Keratinocyte (primary cell): ENCODE results near the gene RPL32. TPM values are rescaled to one million over a fixed set of nuclear protein-coding genes. Genes with fewer than 3 reads are reported as not detected.
"Not testable (repeated sequence)": the region's sequence is repeated elsewhere in the genome, so short reads cannot be mapped to it uniquely, and the experiment has no call there.

ENCODE experiments used
- DNase-seq: peaks from one replicate; pipeline ENCODE4 v3.0.0-alpha.2; 2011; ENCODE audit warnings: low read depth, missing footprints, low spot score
- FAIRE-seq: peaks from 2 replicates; lab custom pipeline; 2011; peaks lifted over from hg19 to GRCh38; lab: Jason Lieb, UNC
- H2AFZ ChIP-seq: 2 replicates; pipeline ENCODE4 v1.6.0; 2012; ENCODE audit warnings: low read length, control low read depth, inconsistent platforms; ENCODE audit not compliant: control insufficient read depth
- H3K27ac ChIP-seq: 2 replicates; pipeline ENCODE4 v1.5.1; 2011; ENCODE audit warnings: low read length; ENCODE audit not compliant: control insufficient read depth, insufficient read depth
- H3K27me3 ChIP-seq: 3 replicates; pipeline ENCODE4 v1.6.0; 2011; ENCODE audit warnings: low read length; ENCODE audit not compliant: control insufficient read depth, insufficient read depth; ENCODE audit errors: extremely low read depth
- H3K36me3 ChIP-seq, 2 experiments: 2 replicates in 1 of 2; 3 replicates in 1 of 2; pipeline ENCODE4 v1.5.1; 2011; ENCODE audit warnings: low read length in 2 of 2, mild to moderate bottlenecking in 1 of 2; ENCODE audit not compliant: control insufficient read depth in 2 of 2, insufficient read depth in 2 of 2; ENCODE audit errors: extremely low read depth in 1 of 2
- H3K4me1 ChIP-seq: 3 replicates; pipeline ENCODE4 v1.5.1; 2011; ENCODE audit warnings: low read length; ENCODE audit not compliant: control insufficient read depth, insufficient read depth; ENCODE audit errors: extremely low read depth
- H3K4me2 ChIP-seq: 3 replicates; pipeline ENCODE4 v1.6.0; 2011; ENCODE audit warnings: low read depth, low read length; ENCODE audit not compliant: control insufficient read depth, insufficient read depth; ENCODE audit errors: extremely low read depth
- H3K4me3 ChIP-seq, 3 experiments: fragments of 200-600 bp in 1 of 3; sonication (generic) in 1 of 3; 2 replicates in 2 of 3; 3 replicates in 1 of 3; pipeline ENCODE4 v1.5.1; 2011 to 2016; ENCODE audit warnings: low read length in 3 of 3, mild to moderate bottlenecking in 3 of 3, control low read depth in 2 of 3, inconsistent platforms in 1 of 3, low read depth in 1 of 3, mixed read lengths in 1 of 3, mixed run types in 1 of 3, moderate library complexity in 1 of 3; ENCODE audit not compliant: control insufficient read depth in 2 of 3, insufficient read depth in 2 of 3; ENCODE audit errors: extremely low read depth in 1 of 3
- H3K79me2 ChIP-seq: 2 replicates; pipeline ENCODE4 v1.6.0; 2012; ENCODE audit warnings: low read length; ENCODE audit not compliant: control insufficient read depth, insufficient read depth
- H3K9ac ChIP-seq: 3 replicates; pipeline ENCODE4 v1.6.0; 2011; ENCODE audit warnings: low read length; ENCODE audit not compliant: control insufficient read depth, insufficient read depth; ENCODE audit errors: extremely low read depth
- H3K9me1 ChIP-seq: 3 replicates; pipeline ENCODE4 v1.6.0; 2011; ENCODE audit warnings: low read length; ENCODE audit not compliant: control insufficient read depth, insufficient read depth; ENCODE audit errors: extremely low read depth
- H3K9me3 ChIP-seq: 2 replicates; pipeline ENCODE4 v1.5.1; 2012; ENCODE audit warnings: low read depth, low read length; ENCODE audit not compliant: control insufficient read depth
- H4K20me1 ChIP-seq: 3 replicates; pipeline ENCODE4 v1.6.0; 2011; ENCODE audit warnings: low read length; ENCODE audit not compliant: control insufficient read depth, insufficient read depth; ENCODE audit errors: extremely low read depth
- CTCF ChIP-seq, 3 experiments: IDR thresholded peaks in 1 of 3; conservative IDR thresholded peaks in 1 of 3; optimal IDR thresholded peaks in 1 of 3; 2 replicates in 2 of 3; 3 replicates in 1 of 3; pipeline versions ENCODE3 to v1.5.1; 2011; ENCODE audit warnings: low read length in 3 of 3, mild to moderate bottlenecking in 3 of 3, moderate library complexity in 2 of 3, control low read depth in 1 of 3, inconsistent platforms in 1 of 3; ENCODE audit not compliant: insufficient read depth in 2 of 3; ENCODE audit errors: extremely low read depth in 1 of 3
- EZH2 ChIP-seq: IDR thresholded peaks from one replicate; pipeline ENCODE4 v1.6.1; 2012; ENCODE audit warnings: inconsistent platforms, mild to moderate bottlenecking, low read length, moderate library complexity
- dilution Hi-C: fragments of 300-500 bp; cut with MboI; formaldehyde crosslinking; loops from one replicate; pipeline ENCODE4 v1.7.0; 2020; ENCODE audit warnings: low sequenced_read_pairs; ENCODE audit not compliant: extremely low pct_ligation_motif_present
- polyA plus RNA-seq, 5 experiments: library from polyadenylated mRNA; depleted of rRNA in 3 of 5; stranded (reverse) in 3 of 5; stranded (forward) in 1 of 5; unstranded in 1 of 5; fragments of >200 nt; gene quantifications; 1 replicate in 1 of 5; 2 replicates in 3 of 5; 3 replicates in 1 of 5; pipeline versions ENCODE4 v1.2.1 to v1.2.3, GENCODE V29; 2011 to 2012; ENCODE audit warnings: missing spikeins in 2 of 5, low read depth in 1 of 5, low replicate concordance in 1 of 5

The RPL32 gene
- polyA plus RNA-seq, 1 donor (not counting 4 experiments of a cell fraction or from before 2014, with no cell fraction given) = 2,534 TPM

- H3K9ac ChIP-seq = no peak overlapping the region
- dilution Hi-C loops = no loop called here
- FAIRE-seq = no peak
Measured at GRCh38 chr3:12854565-12854964, 13.2 kb upstream of the RPL32 start.

GRCh38 chr3:12853847-12854246, 12.5 kb upstream of the RPL32 start:
- H4K20me1 ChIP-seq, H3K9ac ChIP-seq, H3K79me2 ChIP-seq, H2AFZ ChIP-seq, DNase-seq, H3K9me3 ChIP-seq, dilution Hi-C loops, H3K27me3 ChIP-seq, H3K36me3 ChIP-seq, H3K4me3 ChIP-seq, FAIRE-seq, H3K9me1 ChIP-seq, H3K4me2 ChIP-seq, H3K4me1 ChIP-seq, H3K27ac ChIP-seq: not testable (repeated sequence)

More at GRCh38 chr3:12854565-12854964, 13.2 kb upstream of the RPL32 start:
- no peak overlapping the region for H3K4me3 ChIP-seq
- no peak for DNase-seq
- no peak overlapping the region for H2AFZ ChIP-seq
- H3K27ac ChIP-seq = no peak overlapping the region
- H3K9me3 ChIP-seq = no peaks in the 10 kb centered on the region
- H4K20me1 ChIP-seq = no peaks in the 10 kb centered on the region
- no peaks in the 10 kb centered on the region for H3K36me3 ChIP-seq
- H3K4me1 ChIP-seq = peaks cover 5% of the 10 kb centered on the region
- H3K4me2 ChIP-seq = no peak overlapping the region
- H3K27me3 ChIP-seq = peaks cover 4% of the 10 kb centered on the region
- no peaks in the 10 kb centered on the region for H3K79me2 ChIP-seq
- TF ChIP-seq EZH2 (no peak), CTCF (optimal IDR thresholded peaks at IDR 0.05 in 1 of 3, IDR thresholded peaks at IDR 0.05 in 1 of 3, conservative IDR thresholded peaks at IDR 0.05 in 1 of 3; ENCODE audit: extremely low read depth in 1 of 3, insufficient read depth in 2 of 3, low read length in 3 of 3) (no peak)
- H3K9me1 ChIP-seq = no peaks in the 10 kb centered on the region

GRCh38 chr3:12852201-12852600, 10.8 kb upstream of the RPL32 start:
- FAIRE-seq = no peak
- no peaks in the 10 kb centered on the region for H4K20me1 ChIP-seq
- no peaks in the 10 kb centered on the region for H3K9me3 ChIP-seq
- H3K36me3 ChIP-seq = no peaks in the 10 kb centered on the region
- no peak overlapping the region for H3K4me3 ChIP-seq
- no peak overlapping the region for H3K9ac ChIP-seq
- no peaks in the 10 kb centered on the region for H3K9me1 ChIP-seq
- no peaks in the 10 kb centered on the region for H3K79me2 ChIP-seq
- dilution Hi-C loops = no loop called here
- peaks cover 5% of the 10 kb centered on the region for H3K4me1 ChIP-seq
- H2AFZ ChIP-seq = no peak overlapping the region
- no peak for DNase-seq
- peaks cover 4% of the 10 kb centered on the region for H3K27me3 ChIP-seq
- no peak overlapping the region for H3K27ac ChIP-seq
- no peak overlapping the region for H3K4me2 ChIP-seq
- no peak for TF ChIP-seq EZH2
- TF ChIP-seq CTCF (optimal IDR thresholded peaks at IDR 0.05 in 1 of 3, IDR thresholded peaks at IDR 0.05 in 1 of 3, conservative IDR thresholded peaks at IDR 0.05 in 1 of 3; ENCODE audit: extremely low read depth in 1 of 3, insufficient read depth in 2 of 3, low read length in 3 of 3) = no peak
